BE2C (cell line): Measurements from ENCODE around the gene DDIAS.
A peak's percentile ranks its signal among the peaks of the same experiment; 100 is the strongest.

Source experiments
- DNase-seq: peaks from one replicate; pipeline ENCODE4 v3.0.0-alpha.2; 2020
- H3K27me3 ChIP-seq: fragments of 250-450 bp; sonication (Bioruptor Pico); 2 replicates; pipeline ENCODE4 v1.5.1; 2020; ENCODE audit warnings: mild to moderate bottlenecking
- H3K36me3 ChIP-seq: fragments of 250-450 bp; sonication (Bioruptor Pico); 2 replicates; pipeline ENCODE4 v1.5.1; 2020; ENCODE audit warnings: mild to moderate bottlenecking
- H3K4me1 ChIP-seq: fragments of 250-450 bp; sonication (Bioruptor Pico); 2 replicates; pipeline ENCODE4 v1.5.1; 2020
- H3K4me3 ChIP-seq: 2 replicates; pipeline ENCODE4 v1.5.1; 2011; ENCODE audit warnings: low read depth, low read length
- H3K9me3 ChIP-seq: fragments of 250-450 bp; sonication (Bioruptor Pico); 2 replicates; pipeline ENCODE4 v1.5.1; 2020
- TF ChIP-seq, protein P1 (sequence below): IDR thresholded peaks from 2 replicates; pipeline ENCODE4 v1.5.1; 2012; ENCODE audit warnings: mild to moderate bottlenecking, low read depth, low read length

The DDIAS gene

DNA sequence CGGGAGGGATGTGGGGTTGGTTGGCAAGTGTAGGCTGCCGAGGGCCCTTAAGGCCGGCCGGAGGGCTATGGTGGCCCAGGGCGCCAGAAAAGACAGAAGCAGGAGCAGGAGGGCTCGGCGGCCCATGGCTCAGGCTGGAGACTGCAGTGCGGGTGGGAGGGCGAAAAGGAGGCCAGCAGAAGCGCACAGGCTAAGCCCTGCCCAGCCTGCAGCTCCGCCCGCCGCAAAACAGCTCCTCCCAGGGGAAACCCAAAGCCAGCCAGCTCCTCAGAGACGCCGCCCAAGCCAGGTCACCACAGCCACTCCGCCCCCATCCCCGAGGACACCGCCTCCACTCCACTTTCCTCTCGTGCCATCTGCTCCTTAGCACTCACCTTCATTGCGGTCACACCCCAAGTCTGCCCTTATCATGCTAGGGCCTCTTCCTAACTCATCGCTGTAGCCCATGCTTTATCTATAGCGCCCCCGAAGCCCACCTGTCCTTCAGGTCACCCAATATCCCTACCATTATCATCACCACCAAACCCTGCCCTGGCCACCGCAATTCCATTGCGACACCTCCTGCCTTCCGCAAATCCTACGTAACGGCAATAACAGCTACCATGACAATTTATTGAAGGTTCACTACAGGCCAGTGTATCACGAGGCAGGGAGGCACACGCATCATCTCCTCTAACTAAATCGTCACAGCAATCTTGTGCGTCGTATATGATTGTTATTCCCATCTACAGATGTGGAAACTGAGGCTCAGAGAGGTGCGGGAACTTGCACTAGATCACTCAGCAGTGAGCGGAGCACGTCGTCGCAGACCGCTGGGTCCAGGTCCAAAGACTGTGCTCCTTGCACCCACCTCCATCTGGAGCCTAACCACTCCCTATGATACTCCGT lies 1.0 kb upstream of the DDIAS start, which contains the start of gene PRCP:
TSS of gene PRCP (minus strand) at position 154 of the 888 bp plus-strand sequence. CDS start at position 126, 28 bp downstream.
- TF ChIP-seq, protein P1, sequence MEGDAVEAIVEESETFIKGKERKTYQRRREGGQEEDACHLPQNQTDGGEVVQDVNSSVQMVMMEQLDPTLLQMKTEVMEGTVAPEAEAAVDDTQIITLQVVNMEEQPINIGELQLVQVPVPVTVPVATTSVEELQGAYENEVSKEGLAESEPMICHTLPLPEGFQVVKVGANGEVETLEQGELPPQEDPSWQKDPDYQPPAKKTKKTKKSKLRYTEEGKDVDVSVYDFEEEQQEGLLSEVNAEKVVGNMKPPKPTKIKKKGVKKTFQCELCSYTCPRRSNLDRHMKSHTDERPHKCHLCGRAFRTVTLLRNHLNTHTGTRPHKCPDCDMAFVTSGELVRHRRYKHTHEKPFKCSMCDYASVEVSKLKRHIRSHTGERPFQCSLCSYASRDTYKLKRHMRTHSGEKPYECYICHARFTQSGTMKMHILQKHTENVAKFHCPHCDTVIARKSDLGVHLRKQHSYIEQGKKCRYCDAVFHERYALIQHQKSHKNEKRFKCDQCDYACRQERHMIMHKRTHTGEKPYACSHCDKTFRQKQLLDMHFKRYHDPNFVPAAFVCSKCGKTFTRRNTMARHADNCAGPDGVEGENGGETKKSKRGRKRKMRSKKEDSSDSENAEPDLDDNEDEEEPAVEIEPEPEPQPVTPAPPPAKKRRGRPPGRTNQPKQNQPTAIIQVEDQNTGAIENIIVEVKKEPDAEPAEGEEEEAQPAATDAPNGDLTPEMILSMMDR: no peak
- DNase-seq: peak; percentile 96
- no peaks in the 10 kb centered on the region for H3K36me3 ChIP-seq
- no peaks in the 10 kb centered on the region for H3K9me3 ChIP-seq
- no peaks in the 10 kb centered on the region for H3K4me1 ChIP-seq
- peak within 1 kb of the TSS; percentile 79 for H3K4me3 ChIP-seq
- no peaks in the 10 kb centered on the region for H3K27me3 ChIP-seq

DNA sequence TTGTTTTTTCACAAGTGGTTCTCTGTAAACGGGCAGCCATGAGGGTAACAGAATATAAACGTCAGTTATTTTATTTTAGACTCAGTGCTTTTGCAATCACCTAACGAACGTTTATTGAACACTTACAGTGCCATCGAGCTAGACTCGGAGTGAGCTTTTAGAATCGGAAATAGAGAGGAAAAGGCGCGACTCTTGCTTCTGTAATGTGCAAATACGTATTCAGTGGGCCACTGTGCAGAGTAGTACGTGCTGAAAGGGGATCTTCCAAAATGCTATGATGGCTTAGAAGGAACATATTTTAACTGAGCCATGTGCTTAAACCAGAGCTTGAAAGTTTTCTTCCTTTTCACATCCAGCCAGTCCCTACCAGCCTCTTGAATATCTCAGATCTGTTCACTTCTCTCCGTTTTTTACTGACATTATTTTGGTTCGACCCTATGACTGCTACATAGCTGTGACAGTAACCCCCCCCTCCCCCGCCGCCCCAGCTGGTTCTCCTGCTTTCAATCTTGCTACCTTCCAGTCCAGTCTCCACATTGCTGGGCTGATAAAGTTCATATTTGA lies 468 bp downstream of the DDIAS start:
- H3K36me3 ChIP-seq: no peaks in the 10 kb centered on the region
- no peaks in the 10 kb centered on the region for H3K4me1 ChIP-seq
- TF ChIP-seq, protein P1: no peak
- no peaks in the 10 kb centered on the region for H3K27me3 ChIP-seq
- no peaks in the 10 kb centered on the region for H3K9me3 ChIP-seq
- no peak for DNase-seq
- H3K4me3 ChIP-seq: peak overlapping the region; percentile 79

DNA sequence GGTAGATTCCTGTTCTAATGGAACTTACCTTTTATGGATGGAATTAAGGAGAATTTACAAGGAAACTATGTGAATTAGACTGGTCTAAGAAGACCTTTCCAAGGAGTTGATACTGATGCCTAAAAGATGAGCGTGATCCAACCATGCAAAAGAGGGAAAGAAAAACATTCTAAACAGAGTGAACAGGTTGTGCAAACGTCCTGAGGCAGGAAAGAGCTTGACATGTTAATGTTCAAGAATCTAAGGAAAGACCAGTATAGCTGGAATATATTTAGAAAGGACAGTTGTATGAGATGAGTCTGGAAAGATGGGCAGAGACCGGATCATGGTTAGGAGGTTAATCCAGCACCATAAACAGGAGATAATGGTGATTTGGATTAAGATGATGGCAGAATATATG lies 1.3 kb downstream of the DDIAS start:
- Histone ChIP-seq H3K4me3 (no peak overlapping the region), H3K27me3 (no peaks in the 10 kb centered on the region), H3K9me3 (no peaks in the 10 kb centered on the region), H3K4me1 (no peaks in the 10 kb centered on the region), H3K36me3 (no peaks in the 10 kb centered on the region)
- TF ChIP-seq, protein P1: no peak
- no peak for DNase-seq

DNA sequence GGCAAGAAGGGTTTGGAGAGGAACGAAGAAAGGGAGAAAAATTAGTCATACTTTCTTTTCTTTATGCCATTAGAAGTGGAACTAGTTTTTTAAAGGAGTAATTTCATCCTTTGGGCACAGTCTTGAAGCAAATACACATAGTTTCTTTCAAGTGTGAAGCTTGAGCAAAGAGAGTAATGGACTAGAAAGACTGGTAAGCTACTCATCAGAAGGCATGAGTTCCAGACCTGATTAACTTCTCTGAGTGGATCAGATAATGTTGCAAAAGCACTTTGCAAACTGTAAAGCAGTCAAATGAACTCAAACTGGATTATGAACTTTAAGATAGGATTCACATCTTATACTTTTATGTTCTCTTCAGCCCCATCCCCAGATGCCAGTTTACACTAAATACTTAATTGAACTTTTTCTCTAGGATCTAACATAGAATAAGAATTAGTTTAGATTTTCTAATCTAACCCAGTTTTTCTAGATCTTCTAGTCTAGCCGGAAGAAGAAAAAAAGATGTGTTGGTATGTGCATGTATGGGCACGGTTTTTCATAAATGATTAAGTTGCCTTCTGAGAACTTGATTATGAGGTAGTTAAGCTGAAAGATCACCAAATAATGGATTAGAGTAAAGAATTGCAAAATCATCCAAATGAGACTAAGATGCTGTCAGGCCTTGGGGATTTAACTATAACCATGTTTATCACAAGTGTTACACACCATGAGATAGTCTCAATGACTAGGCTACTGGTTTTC lies 2.5 kb downstream of the DDIAS start:
- Histone ChIP-seq H3K27me3 (no peaks in the 10 kb centered on the region), H3K4me1 (no peaks in the 10 kb centered on the region), H3K4me3 (no peak overlapping the region), H3K36me3 (no peaks in the 10 kb centered on the region), H3K9me3 (no peaks in the 10 kb centered on the region)
- no peak for DNase-seq
- TF ChIP-seq, protein P1: no peak

DNA sequence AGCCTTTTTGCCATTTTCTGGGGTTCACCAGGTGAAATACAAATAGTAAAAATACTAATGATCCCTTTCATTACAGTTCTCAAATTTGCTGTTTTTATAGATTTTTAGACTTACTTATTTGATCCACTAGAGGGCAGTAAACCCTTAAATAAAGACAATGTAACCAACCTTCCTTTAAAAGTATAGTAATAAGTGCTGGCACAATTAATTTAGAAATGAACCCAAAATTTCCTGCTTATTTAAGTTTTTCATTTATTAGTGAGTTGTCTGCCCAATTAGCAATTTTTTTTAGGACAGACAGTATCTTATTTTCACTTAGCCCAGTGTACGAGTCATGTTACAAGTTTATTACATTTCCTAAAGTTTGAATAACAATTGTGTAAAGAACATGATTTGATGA lies 4.7 kb downstream of the DDIAS start:
- Histone ChIP-seq H3K9me3 (no peaks in the 10 kb centered on the region), H3K4me3 (no peak overlapping the region), H3K27me3 (no peaks in the 10 kb centered on the region), H3K4me1 (no peaks in the 10 kb centered on the region), H3K36me3 (peaks cover 2% of the 10 kb centered on the region)
- TF ChIP-seq, protein P1: peak; percentile 45; the same call in 1 of the 2 replicates
- no peak for DNase-seq
